Dendritic cell treated with granulocyte-macrophage colony-stimulating factor and Interleukin-4, amounts not matched to agents 40 ng/mL and 50 ng/mL, for 4 days (primary cell): ENCODE data around the gene TSC22D3.

Source experiments
- H3K27ac Mint-ChIP-seq: one replicate; pipeline ENCODE4 v1.8.0; 2022; ENCODE audit warnings: mild to moderate bottlenecking, mixed read lengths
- H3K27me3 Mint-ChIP-seq: one replicate; pipeline ENCODE4 v1.8.0; 2022; ENCODE audit warnings: mild to moderate bottlenecking, mixed read lengths
- H3K36me3 Mint-ChIP-seq: one replicate; pipeline ENCODE4 v1.8.0; 2022; ENCODE audit warnings: low read depth, mixed read lengths
- H3K4me1 Mint-ChIP-seq: one replicate; pipeline ENCODE4 v1.8.0; 2022; ENCODE audit warnings: low read depth, mixed read lengths
- H3K4me3 Mint-ChIP-seq: one replicate; pipeline ENCODE4 v1.8.0; 2022; ENCODE audit warnings: mild to moderate bottlenecking, moderate library complexity, mixed read lengths
- H3K9me3 Mint-ChIP-seq: one replicate; pipeline ENCODE4 v1.8.0; 2022; ENCODE audit warnings: mixed read lengths
- intact Hi-C: fragments of 100-400 bp; cut with micrococcal nuclease; formaldehyde crosslinking; loops from one replicate; pipeline ENCODE4 v1.15.0; 2022

TSC22D3 gene

DNA sequence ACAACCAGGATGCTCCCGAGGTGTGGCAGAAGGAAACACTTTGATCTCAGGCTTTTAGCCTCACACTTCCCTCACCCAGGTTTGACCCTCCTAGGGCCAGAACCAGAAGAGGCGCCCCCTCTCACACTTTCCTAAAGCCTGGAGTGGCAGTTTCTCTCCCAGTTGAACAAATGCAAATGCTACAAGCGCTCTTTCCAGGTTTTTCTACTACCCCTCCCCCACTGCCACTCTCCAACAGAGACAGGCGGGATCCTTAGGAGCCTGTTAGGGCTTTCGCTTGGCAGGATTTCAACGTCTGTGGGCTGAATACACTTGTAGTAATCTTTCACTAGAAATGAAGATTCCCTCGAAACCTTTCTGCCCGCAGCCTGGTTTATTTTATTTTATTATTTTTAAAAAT is 2.4 kb downstream of the TSC22D3 start:
- Mint-ChIP-seq H3K4me3 (no peak overlapping the region), H3K27ac (no peak overlapping the region), H3K9me3 (no peaks in the 10 kb centered on the region), H3K36me3 (no peaks in the 10 kb centered on the region), H3K27me3 (peaks cover 40% of the 10 kb centered on the region), H3K4me1 (peaks cover 14% of the 10 kb centered on the region)
- intact Hi-C loops, result loop anchor here (10.0 kb wide), 1 partner anchor 748 kb away; no protein-coding TSS in a partner anchor

DNA sequence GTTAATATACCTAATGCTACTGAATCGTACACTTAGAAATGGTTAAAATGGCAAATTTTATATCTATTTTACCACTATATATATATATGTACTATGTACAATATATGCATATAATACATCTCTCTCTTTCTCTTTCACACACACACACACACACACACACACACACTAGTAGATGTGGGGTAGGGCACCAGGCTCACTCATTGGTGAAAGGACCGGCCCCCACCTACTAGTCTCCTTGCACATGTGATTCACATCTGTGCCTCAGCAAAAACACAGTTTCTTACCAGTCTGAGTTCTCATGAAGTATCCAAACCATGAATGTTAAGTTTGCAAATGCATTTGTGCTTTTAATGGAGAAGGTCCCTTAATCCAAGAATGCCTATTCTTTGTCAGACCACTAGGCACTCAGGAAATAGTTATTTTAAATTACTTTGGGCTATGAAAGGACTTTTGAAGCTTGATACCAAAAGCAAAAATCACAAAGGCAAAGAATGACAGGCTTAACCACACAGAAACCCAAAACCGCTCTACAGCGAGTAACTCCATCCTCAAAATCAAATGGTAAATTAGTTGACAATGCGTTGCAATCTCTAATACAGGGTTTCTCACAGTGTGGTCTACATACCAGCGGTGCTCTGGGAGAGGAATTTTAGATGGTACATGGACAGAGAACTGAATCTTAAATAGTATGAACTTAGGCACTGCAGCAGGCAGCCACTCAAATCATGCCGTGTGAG is 5.8 kb downstream of the TSC22D3 start:
- Mint-ChIP-seq H3K27ac (no peak overlapping the region), H3K36me3 (no peaks in the 10 kb centered on the region), H3K27me3 (peaks cover 19% of the 10 kb centered on the region), H3K4me1 (no peaks in the 10 kb centered on the region), H3K9me3 (no peaks in the 10 kb centered on the region), H3K4me3 (no peak overlapping the region)
- intact Hi-C loops, result loop anchor here (10.0 kb wide), 1 partner anchor 745 kb away; no protein-coding TSS in a partner anchor

DNA sequence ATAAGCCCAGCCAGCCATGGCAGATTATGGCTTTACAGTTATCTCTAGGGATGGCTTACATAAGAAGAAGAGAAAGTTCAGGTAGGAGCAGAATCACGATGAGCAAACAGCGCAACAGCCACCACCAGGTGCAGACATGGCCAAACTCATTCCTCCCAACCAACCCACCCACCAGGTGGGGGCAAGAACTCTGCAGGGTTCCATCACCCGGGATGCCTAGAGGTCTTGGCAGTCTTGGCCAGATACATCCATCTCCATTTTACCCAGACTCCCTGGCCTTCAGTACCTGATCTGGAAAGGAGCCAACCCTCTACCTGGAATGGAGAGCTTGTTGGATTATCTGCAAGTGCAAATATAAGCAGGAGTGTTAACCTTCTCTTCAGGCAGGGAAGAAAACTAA is 7.5 kb downstream of the TSC22D3 start:
- H3K27ac Mint-ChIP-seq, result no peak overlapping the region
- no peak overlapping the region for H3K4me3 Mint-ChIP-seq
- H3K27me3 Mint-ChIP-seq, result peaks cover 5% of the 10 kb centered on the region
- H3K4me1 Mint-ChIP-seq, result no peaks in the 10 kb centered on the region
- H3K9me3 Mint-ChIP-seq, result no peaks in the 10 kb centered on the region
- intact Hi-C loops, result no loop called here
- no peaks in the 10 kb centered on the region for H3K36me3 Mint-ChIP-seq

GRCh38 chrX:107766470-107767150 is 9.0 kb downstream of the TSC22D3 start:
- Mint-ChIP-seq H3K36me3 (no peaks in the 10 kb centered on the region), H3K27me3 (no peaks in the 10 kb centered on the region), H3K4me3 (no peak overlapping the region), H3K4me1 (no peaks in the 10 kb centered on the region), H3K9me3 (no peaks in the 10 kb centered on the region), H3K27ac (no peak overlapping the region)
- intact Hi-C loops, result no loop called here

DNA sequence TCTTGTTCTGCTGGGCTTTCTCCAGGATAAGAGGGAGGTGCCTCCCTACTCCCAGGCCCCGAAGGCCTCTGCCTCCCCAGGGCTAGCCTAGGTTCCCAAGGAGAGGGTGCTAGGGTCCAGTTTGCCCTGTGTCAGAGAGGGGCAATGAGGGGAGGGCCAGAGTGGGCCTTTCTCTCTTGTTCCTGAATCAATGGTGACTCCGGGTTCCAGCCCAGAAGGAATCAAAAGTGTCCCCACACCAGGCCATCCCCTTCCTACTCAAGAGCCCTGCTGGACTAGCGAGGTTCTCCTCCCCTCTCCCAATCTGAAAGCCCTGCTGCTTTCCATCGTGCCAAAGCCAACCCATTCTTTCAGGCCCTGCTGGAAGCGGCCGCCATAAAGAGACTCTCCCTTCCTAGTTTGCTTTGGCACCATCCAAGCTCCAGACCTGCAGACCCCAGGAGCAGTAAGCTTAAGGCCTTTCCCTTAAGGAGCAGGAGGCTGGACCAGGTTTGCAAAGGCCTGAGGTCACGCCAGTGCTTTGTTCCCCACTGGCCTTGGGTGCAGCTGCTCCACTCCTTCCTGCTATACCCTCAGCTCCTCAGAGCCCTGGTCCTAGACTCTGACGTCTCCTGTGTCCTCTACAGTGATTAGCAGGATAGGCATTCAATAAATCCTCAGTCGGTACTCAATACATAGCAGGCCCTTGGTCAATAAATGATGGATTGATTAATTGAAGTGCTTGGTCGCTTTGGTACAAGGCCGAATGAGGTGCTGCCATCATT is 10.6 kb downstream of the TSC22D3 start:
- intact Hi-C loops, result no loop called here
- Mint-ChIP-seq H3K9me3 (no peaks in the 10 kb centered on the region), H3K4me3 (no peak overlapping the region), H3K27ac (no peak overlapping the region), H3K4me1 (no peaks in the 10 kb centered on the region), H3K27me3 (peaks cover 2% of the 10 kb centered on the region), H3K36me3 (no peaks in the 10 kb centered on the region)

DNA sequence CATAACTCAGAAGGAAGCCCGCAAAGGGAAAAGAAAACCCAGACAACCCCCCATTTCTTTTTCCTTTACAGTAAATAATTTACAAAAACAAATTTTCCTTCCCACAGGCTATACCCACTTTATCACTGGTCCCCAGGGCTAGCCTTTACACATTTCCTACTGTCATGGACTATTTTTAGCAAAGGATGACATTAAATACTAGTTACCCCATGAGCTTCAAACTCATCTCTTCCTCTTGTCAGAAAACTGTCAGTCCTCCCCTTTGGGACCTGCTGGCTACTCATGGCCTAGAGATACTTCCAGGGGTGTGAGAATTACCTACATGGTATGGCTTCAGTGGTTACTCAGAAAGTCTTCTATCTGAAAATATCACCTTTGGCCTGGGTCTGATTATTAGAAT is 11.9 kb downstream of the TSC22D3 start:
- no peak overlapping the region for H3K4me3 Mint-ChIP-seq
- no peaks in the 10 kb centered on the region for H3K36me3 Mint-ChIP-seq
- H3K27me3 Mint-ChIP-seq, result peaks cover 4% of the 10 kb centered on the region
- H3K4me1 Mint-ChIP-seq, result no peaks in the 10 kb centered on the region
- no peak overlapping the region for H3K27ac Mint-ChIP-seq
- intact Hi-C loops, result no loop called here
- H3K9me3 Mint-ChIP-seq, result no peaks in the 10 kb centered on the region

DNA sequence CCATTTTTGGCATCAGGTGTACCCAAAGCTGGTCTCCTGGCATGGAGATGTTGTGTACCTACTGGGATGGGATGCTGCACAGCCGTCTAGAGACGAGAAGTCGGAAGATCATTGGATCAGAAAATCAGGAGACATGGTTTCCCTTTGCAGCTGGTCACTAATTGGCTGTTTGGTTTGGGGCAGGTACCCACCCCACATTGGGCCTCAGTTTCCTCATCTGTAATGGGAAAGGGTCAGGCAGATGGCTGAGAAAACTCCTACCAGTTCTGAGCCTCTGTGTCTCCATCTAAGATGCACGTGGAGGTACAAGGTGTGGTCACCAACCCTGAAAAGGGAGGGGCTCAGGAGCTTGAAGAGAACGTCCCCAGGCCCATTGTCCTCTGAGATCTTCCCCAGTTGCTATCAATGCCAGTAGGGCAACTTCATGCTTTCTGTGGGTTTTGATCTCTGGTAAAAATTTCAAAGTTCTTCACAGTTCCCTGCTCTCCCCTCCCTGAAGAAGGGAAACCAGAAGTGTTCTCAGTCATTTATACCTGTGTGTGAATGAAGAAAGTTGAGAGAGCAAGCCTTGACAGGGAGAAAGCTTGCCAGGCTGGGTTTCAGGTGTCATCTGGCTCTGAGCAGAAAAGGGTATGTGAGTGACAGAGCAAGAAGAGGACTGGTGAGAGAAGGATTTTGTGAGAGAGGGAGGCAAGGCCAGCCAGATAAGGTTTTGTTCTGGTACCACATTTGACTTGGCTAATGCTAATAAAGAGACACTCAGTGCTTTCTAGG is 15.1 kb downstream of the TSC22D3 start:
- H3K9me3 Mint-ChIP-seq, result no peaks in the 10 kb centered on the region
- peaks cover 12% of the 10 kb centered on the region for H3K27me3 Mint-ChIP-seq
- no peak overlapping the region for H3K4me3 Mint-ChIP-seq
- H3K4me1 Mint-ChIP-seq, result no peaks in the 10 kb centered on the region
- H3K36me3 Mint-ChIP-seq, result no peaks in the 10 kb centered on the region
- H3K27ac Mint-ChIP-seq, result no peak overlapping the region
- intact Hi-C loops, result no loop called here

- Mint-ChIP-seq H3K9me3 (no peaks in the 10 kb centered on the region), H3K4me3 (no peak overlapping the region), H3K27me3 (peaks cover 12% of the 10 kb centered on the region), H3K36me3 (no peaks in the 10 kb centered on the region), H3K4me1 (peaks cover 2% of the 10 kb centered on the region), H3K27ac (no peak overlapping the region)
- intact Hi-C loops, result no loop called here
Observed at GRCh38 chrX:107758231-107758766, 17.3 kb downstream of the TSC22D3 start.

DNA sequence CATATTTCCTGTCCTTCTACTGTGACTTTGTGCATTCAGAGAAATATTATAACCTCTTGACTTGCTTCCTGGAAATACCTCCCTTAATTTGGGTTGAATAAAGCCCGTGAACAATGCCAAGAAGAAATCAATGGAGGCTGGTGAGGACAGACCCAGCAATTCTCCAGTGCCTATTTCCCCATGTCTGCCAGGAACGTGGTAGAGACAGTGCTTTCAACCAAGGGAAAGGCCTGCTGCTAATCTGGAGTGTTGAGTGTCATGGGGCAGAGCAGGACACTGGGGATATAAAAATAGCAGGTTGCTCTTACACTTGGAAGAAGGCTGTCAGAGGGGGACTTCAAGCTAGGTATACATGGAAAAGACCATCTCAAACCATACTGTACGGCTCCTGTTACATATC is 19.9 kb downstream of the TSC22D3 start:
- no peaks in the 10 kb centered on the region for H3K9me3 Mint-ChIP-seq
- H3K27me3 Mint-ChIP-seq, result peaks cover 11% of the 10 kb centered on the region
- H3K27ac Mint-ChIP-seq, result no peak overlapping the region
- no peak overlapping the region for H3K4me3 Mint-ChIP-seq
- H3K36me3 Mint-ChIP-seq, result no peaks in the 10 kb centered on the region
- H3K4me1 Mint-ChIP-seq, result peaks cover 7% of the 10 kb centered on the region
- intact Hi-C loops, result no loop called here

GRCh38 chrX:107753187-107753586 is 22.4 kb downstream of the TSC22D3 start:
- Mint-ChIP-seq H3K9me3 (no peaks in the 10 kb centered on the region), H3K4me3 (no peak overlapping the region), H3K27ac (no peak overlapping the region), H3K27me3 (peaks cover 8% of the 10 kb centered on the region), H3K36me3 (no peaks in the 10 kb centered on the region), H3K4me1 (peaks cover 7% of the 10 kb centered on the region)
- intact Hi-C loops, result no loop called here

GRCh38 chrX:107752714-107753113 is 22.9 kb downstream of the TSC22D3 start:
- intact Hi-C loops, result no loop called here
- peaks cover 7% of the 10 kb centered on the region for H3K4me1 Mint-ChIP-seq
- no peaks in the 10 kb centered on the region for H3K9me3 Mint-ChIP-seq
- no peak overlapping the region for H3K4me3 Mint-ChIP-seq
- H3K27ac Mint-ChIP-seq, result no peak overlapping the region
- no peaks in the 10 kb centered on the region for H3K36me3 Mint-ChIP-seq
- peaks cover 6% of the 10 kb centered on the region for H3K27me3 Mint-ChIP-seq

- Mint-ChIP-seq H3K27ac (no peak overlapping the region), H3K4me3 (no peak overlapping the region), H3K9me3 (no peaks in the 10 kb centered on the region), H3K36me3 (no peaks in the 10 kb centered on the region), H3K27me3 (peaks cover 3% of the 10 kb centered on the region), H3K4me1 (peaks cover 7% of the 10 kb centered on the region)
- intact Hi-C loops, result no loop called here
Observed at GRCh38 chrX:107752043-107752442, 23.5 kb downstream of the TSC22D3 start.

- no peak overlapping the region for H3K27ac Mint-ChIP-seq
- no peaks in the 10 kb centered on the region for H3K36me3 Mint-ChIP-seq
- no peaks in the 10 kb centered on the region for H3K27me3 Mint-ChIP-seq
- peaks cover 7% of the 10 kb centered on the region for H3K4me1 Mint-ChIP-seq
- H3K4me3 Mint-ChIP-seq, result no peak overlapping the region
- intact Hi-C loops, result no loop called here
- no peaks in the 10 kb centered on the region for H3K9me3 Mint-ChIP-seq
Observed at GRCh38 chrX:107750861-107751445, 24.6 kb downstream of the TSC22D3 start.
